Measurements from ENCODE around the gene SLIT1.

- TF ChIP-seq POLR2AphosphoS5 (IDR thresholded peaks at IDR 0.05; ENCODE audit: low read depth, low read length) (no peak), TAF1 (IDR thresholded peaks at IDR 0.05; ENCODE audit: borderline replicate concordance, insufficient read depth, low read length) (no peak), REST (IDR thresholded peaks at IDR 0.05; ENCODE audit: insufficient read depth in 1 of 2, low read depth in 2 of 2, low read length in 2 of 2) (no peak), SIN3A (IDR thresholded peaks at IDR 0.05; ENCODE audit: borderline replicate concordance, insufficient read depth, low read length) (no peak), FOXP2 (optimal IDR thresholded peaks at IDR 0.05; ENCODE audit: borderline replicate concordance, extremely low read depth, extremely low read length, insufficient read depth) (no peak)
Measured at GRCh38 chr10:97176226-97176625, 9.5 kb downstream of the SLIT1 start.
